ENCODE results near the gene VARS2. TPM values are rescaled to one million over a fixed set of nuclear protein-coding genes. Genes with fewer than 3 reads are reported as not detected.

Gene VARS2
- polyA plus RNA-seq, 1 of the 3 experiments (the other 2 are of a cell fraction): 31.2 TPM

- Histone ChIP-seq H3K9me2 (no peaks in the 10 kb centered on the region), H3K4me1 (ENCODE audit: control insufficient read depth in 1 of 2, insufficient read depth in 2 of 2, low read depth in 1 of 2, low read length in 1 of 2) (peaks cover 0 to 4% of the 10 kb centered on the region in 2 experiments; a peak in 1 of 4 replicates), H2AFZ (ENCODE audit: low read depth) (no peak overlapping the region), H3K79me2 (ENCODE audit: insufficient read depth) (peaks cover 10% of the 10 kb centered on the region; the same call in 1 of the 2 replicates), H3F3A (replicated peaks; ENCODE audit: insufficient read depth) (no peaks in the 10 kb centered on the region), H3K27ac (ENCODE audit: low read depth in 2 of 2, low read length in 1 of 2) (no peak overlapping the region), H3K4me2 (no peak overlapping the region), H3K36me3 (replicated peaks in 1 of 2; ENCODE audit: control insufficient read depth in 1 of 2, insufficient read depth in 2 of 2, low read length in 1 of 2) (peaks cover 16 to 72% of the 10 kb centered on the region in 2 experiments), H4K20me1 (ENCODE audit: insufficient read depth) (no peaks in the 10 kb centered on the region), H3K27me3 (ENCODE audit: insufficient read depth) (no peaks in the 10 kb centered on the region), H3K9me3 (no peaks in the 10 kb centered on the region), H3K9ac (no peak overlapping the region), H3K4me3 (ENCODE audit: low read depth in 2 of 2, low read length in 1 of 2) (no peak overlapping the region)
- DNase-seq: no peak
- TF ChIP-seq RXRA (IDR thresholded peaks at IDR 0.05; ENCODE audit: borderline replicate concordance, low read depth) (no peak), CTCF (IDR thresholded peaks at IDR 0.05) (no peak), MXI1 (IDR thresholded peaks at IDR 0.05; ENCODE audit: low read depth, low read length) (no peak), CHD2 (IDR thresholded peaks at IDR 0.05; ENCODE audit: low read length, partially characterized antibody) (no peak), JUND (IDR thresholded peaks at IDR 0.05) (no peak), NFIC (IDR thresholded peaks at IDR 0.05; ENCODE audit: borderline replicate concordance) (no peak), MEF2A (IDR thresholded peaks at IDR 0.05; ENCODE audit: borderline replicate concordance, low read depth) (no peak), MAX (IDR thresholded peaks at IDR 0.05; ENCODE audit: low read depth) (no peak), RFX5 (IDR thresholded peaks at IDR 0.05; ENCODE audit: low read length) (no peak), FOXJ3 (CRISPR knock-in tag; IDR thresholded peaks at IDR 0.05) (no peak), FOXM1 (IDR thresholded peaks at IDR 0.05; ENCODE audit: low read depth) (no peak), TEAD4 (IDR thresholded peaks at IDR 0.05; ENCODE audit: borderline replicate concordance, insufficient read depth) (no peak), YY1 (IDR thresholded peaks at IDR 0.05; ENCODE audit: low read depth) (no peak), EZH2phosphoT487 (IDR thresholded peaks at IDR 0.05; ENCODE audit: borderline replicate concordance, low read depth) (no peak), RAD21 (IDR thresholded peaks at IDR 0.05; ENCODE audit: low read length) (no peak), EP300 (IDR thresholded peaks at IDR 0.05; ENCODE audit: borderline replicate concordance in 1 of 2, low read depth in 1 of 2, low read length in 1 of 2) (no peak), ELF1 (IDR thresholded peaks at IDR 0.05) (no peak)
- TF ChIP-seq, protein P1, sequence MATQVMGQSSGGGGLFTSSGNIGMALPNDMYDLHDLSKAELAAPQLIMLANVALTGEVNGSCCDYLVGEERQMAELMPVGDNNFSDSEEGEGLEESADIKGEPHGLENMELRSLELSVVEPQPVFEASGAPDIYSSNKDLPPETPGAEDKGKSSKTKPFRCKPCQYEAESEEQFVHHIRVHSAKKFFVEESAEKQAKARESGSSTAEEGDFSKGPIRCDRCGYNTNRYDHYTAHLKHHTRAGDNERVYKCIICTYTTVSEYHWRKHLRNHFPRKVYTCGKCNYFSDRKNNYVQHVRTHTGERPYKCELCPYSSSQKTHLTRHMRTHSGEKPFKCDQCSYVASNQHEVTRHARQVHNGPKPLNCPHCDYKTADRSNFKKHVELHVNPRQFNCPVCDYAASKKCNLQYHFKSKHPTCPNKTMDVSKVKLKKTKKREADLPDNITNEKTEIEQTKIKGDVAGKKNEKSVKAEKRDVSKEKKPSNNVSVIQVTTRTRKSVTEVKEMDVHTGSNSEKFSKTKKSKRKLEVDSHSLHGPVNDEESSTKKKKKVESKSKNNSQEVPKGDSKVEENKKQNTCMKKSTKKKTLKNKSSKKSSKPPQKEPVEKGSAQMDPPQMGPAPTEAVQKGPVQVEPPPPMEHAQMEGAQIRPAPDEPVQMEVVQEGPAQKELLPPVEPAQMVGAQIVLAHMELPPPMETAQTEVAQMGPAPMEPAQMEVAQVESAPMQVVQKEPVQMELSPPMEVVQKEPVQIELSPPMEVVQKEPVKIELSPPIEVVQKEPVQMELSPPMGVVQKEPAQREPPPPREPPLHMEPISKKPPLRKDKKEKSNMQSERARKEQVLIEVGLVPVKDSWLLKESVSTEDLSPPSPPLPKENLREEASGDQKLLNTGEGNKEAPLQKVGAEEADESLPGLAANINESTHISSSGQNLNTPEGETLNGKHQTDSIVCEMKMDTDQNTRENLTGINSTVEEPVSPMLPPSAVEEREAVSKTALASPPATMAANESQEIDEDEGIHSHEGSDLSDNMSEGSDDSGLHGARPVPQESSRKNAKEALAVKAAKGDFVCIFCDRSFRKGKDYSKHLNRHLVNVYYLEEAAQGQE (IDR thresholded peaks at IDR 0.05; ENCODE audit: low read depth, low read length): no peak
- TF ChIP-seq, protein P2, sequence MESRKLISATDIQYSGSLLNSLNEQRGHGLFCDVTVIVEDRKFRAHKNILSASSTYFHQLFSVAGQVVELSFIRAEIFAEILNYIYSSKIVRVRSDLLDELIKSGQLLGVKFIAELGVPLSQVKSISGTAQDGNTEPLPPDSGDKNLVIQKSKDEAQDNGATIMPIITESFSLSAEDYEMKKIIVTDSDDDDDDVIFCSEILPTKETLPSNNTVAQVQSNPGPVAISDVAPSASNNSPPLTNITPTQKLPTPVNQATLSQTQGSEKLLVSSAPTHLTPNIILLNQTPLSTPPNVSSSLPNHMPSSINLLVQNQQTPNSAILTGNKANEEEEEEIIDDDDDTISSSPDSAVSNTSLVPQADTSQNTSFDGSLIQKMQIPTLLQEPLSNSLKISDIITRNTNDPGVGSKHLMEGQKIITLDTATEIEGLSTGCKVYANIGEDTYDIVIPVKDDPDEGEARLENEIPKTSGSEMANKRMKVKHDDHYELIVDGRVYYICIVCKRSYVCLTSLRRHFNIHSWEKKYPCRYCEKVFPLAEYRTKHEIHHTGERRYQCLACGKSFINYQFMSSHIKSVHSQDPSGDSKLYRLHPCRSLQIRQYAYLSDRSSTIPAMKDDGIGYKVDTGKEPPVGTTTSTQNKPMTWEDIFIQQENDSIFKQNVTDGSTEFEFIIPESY (IDR thresholded peaks at IDR 0.05; ENCODE audit: borderline replicate concordance, low read depth): no peak
- TF ChIP-seq, protein P3, sequence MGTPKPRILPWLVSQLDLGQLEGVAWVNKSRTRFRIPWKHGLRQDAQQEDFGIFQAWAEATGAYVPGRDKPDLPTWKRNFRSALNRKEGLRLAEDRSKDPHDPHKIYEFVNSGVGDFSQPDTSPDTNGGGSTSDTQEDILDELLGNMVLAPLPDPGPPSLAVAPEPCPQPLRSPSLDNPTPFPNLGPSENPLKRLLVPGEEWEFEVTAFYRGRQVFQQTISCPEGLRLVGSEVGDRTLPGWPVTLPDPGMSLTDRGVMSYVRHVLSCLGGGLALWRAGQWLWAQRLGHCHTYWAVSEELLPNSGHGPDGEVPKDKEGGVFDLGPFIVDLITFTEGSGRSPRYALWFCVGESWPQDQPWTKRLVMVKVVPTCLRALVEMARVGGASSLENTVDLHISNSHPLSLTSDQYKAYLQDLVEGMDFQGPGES (IDR thresholded peaks at IDR 0.05; ENCODE audit: low read depth, low read length): no peak
- ChIA-PET CTCF (interaction anchor here (0.6 kb wide), 1 partner anchor 192 kb away, joined by 3 read pairs; no protein-coding TSS in a partner anchor), POLR2A (interaction anchor here (1.4 kb wide), 1 partner anchor 13 kb away, joined by 3 read pairs; the partner anchor contains the start of gene GTF2H4)
- WGBS (ENCODE audit: low lambda C conversion rate): 98% methylated on average over 3 of the region's 3 CpGs
These were observed 19.1 kb upstream of the VARS2 start for GRCh38 chr6:30894935-30895334.
